ENCODE measurements around the gene ANKRD1. TPM values are rescaled to one million over a fixed set of nuclear protein-coding genes. Genes with fewer than 3 reads are reported as not detected.

Gene ANKRD1
- 1.4 and 4.9 TPM in 2 replicates for total RNA-seq (ENCODE audit: low replicate concordance)

GRCh38 chr10:90920986-90921666, at the start of gene ANKRD1:
Gene ANKRD1 (minus strand): TSS chr10:90921087. CDS start chr10:90921027, 60 bp downstream.
- no peak within 1 kb of the TSS for H3K4me3 ChIP-seq (ENCODE audit: low read depth, low read length)
- TF ChIP-seq CTCF (IDR thresholded peaks at IDR 0.05; ENCODE audit: insufficient read depth, low read length) = no peak
- DNase-seq (ENCODE audit: low read depth) = peak; percentile 68

- H3K4me3 ChIP-seq (ENCODE audit: low read depth, low read length) = no peak overlapping the region
- no peak for TF ChIP-seq CTCF (IDR thresholded peaks at IDR 0.05; ENCODE audit: insufficient read depth, low read length)
- DNase-seq (ENCODE audit: low read depth) = peak; percentile 68
These were observed 49.2 kb upstream of the ANKRD1 start for GRCh38 chr10:90969947-90970673.

- TF ChIP-seq CTCF (IDR thresholded peaks at IDR 0.05; ENCODE audit: insufficient read depth, low read length) = no peak
- DNase-seq (ENCODE audit: low read depth) = no peak
- H3K4me3 ChIP-seq (ENCODE audit: low read depth, low read length) = no peak overlapping the region
These were observed 48.2 kb upstream of the ANKRD1 start for GRCh38 chr10:90969121-90969534.

GRCh38 chr10:90968328-90969081, 47.6 kb upstream of the ANKRD1 start:
- TF ChIP-seq CTCF (IDR thresholded peaks at IDR 0.05; ENCODE audit: insufficient read depth, low read length) = no peak
- no peak overlapping the region for H3K4me3 ChIP-seq (ENCODE audit: low read depth, low read length)
- peak; percentile 85 for DNase-seq (ENCODE audit: low read depth)

- TF ChIP-seq CTCF (IDR thresholded peaks at IDR 0.05; ENCODE audit: insufficient read depth, low read length) = no peak
- DNase-seq (ENCODE audit: low read depth) = no peak
- H3K4me3 ChIP-seq (ENCODE audit: low read depth, low read length) = no peak overlapping the region
These were observed 47.0 kb upstream of the ANKRD1 start for GRCh38 chr10:90967865-90968264.

- no peak for TF ChIP-seq CTCF (IDR thresholded peaks at IDR 0.05; ENCODE audit: insufficient read depth, low read length)
- no peak for DNase-seq (ENCODE audit: low read depth)
- H3K4me3 ChIP-seq (ENCODE audit: low read depth, low read length) = no peak overlapping the region
These were observed 45.3 kb upstream of the ANKRD1 start for GRCh38 chr10:90966146-90966545.
